Panc1 (cell line): ENCODE results near the gene SEMA3D.

ENCODE experiments used
- CTCF ChIP-seq: fragments of 450-650 bp; IDR thresholded peaks from 2 replicates; pipeline ENCODE4 v1.5.1; 2017; ENCODE audit warnings: mild to moderate bottlenecking
- POLR2AphosphoS5 ChIP-seq: IDR thresholded peaks from 2 replicates; pipeline ENCODE4 v1.6.1; 2012; ENCODE audit warnings: mild to moderate bottlenecking, low read depth, low read length, moderate library complexity
- REST ChIP-seq, 2 experiments: IDR thresholded peaks; 2 replicates each; pipeline ENCODE4 v1.6.1; 2011 to 2012; ENCODE audit warnings: low read depth in 2 of 2, control low read depth in 1 of 2, low read length in 1 of 2, mild to moderate bottlenecking in 1 of 2, moderate library complexity in 1 of 2; ENCODE audit not compliant: insufficient read depth in 1 of 2

- TF ChIP-seq CTCF (no peak), POLR2AphosphoS5 (no peak), REST (IDR thresholded peaks at IDR 0.05; ENCODE audit: insufficient read depth in 1 of 2, low read depth in 2 of 2, low read length in 1 of 2) (no peak)
Observed at GRCh38 chr7:85186083-85186520, 754 bp downstream of the SEMA3D start.
